Bone marrow (tissue), 2 donors: ENCODE results near the gene PPARD.
"Not testable (repeated sequence)": the region's sequence is repeated elsewhere in the genome, so short reads cannot be mapped to it uniquely, and the experiment has no call there.

Source experiments
- DNase-seq, 2 donors: peaks; one replicate each; lab custom pipeline; 2025; lab: John Stamatoyannopoulos, UW

PPARD gene

GRCh38 chr6:35438378-35439065 is 96.2 kb downstream of the PPARD start:
- DNase-seq: not testable (repeated sequence)

DNA sequence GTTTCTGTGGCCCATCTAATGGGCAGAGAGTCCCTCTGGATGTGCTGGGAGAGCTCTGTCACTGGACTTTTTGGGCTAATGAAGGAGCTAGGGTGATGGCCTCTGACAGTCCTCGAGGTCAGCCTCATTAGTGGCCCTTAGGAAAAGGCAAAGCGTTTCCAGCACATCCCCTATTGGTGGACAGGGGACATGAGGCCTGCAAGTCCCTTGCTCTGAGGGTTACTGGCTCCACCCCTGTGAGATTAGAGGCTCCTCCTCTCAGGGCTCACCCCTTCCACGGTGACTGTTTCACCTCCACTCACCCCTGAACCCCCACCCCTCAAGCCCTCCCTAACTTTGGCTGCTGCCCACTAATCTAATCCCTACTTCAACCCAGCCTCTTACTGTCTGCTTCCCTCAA is 97.0 kb downstream of the PPARD start:
- no peak for DNase-seq

DNA sequence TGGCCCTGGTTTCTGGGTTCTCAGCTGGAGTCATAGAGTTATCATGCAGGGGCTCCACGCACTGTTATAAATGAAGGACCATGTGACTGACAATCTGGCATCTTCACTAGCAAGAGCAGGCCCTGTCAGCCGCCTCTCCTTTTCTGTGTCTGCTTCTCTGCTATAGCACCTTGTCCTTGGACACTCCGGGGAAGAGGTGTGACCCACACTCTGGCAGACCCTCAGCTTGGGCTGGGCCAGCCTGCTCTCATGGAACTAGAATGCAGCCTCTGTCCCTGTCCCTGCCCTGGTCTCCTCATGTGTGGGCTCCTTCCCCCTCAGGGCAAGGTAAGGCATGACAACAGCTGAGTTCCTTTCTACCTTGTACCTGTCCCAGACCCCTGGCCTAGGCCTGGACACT is 98.8 kb downstream of the PPARD start:
- no peak for DNase-seq

DNA sequence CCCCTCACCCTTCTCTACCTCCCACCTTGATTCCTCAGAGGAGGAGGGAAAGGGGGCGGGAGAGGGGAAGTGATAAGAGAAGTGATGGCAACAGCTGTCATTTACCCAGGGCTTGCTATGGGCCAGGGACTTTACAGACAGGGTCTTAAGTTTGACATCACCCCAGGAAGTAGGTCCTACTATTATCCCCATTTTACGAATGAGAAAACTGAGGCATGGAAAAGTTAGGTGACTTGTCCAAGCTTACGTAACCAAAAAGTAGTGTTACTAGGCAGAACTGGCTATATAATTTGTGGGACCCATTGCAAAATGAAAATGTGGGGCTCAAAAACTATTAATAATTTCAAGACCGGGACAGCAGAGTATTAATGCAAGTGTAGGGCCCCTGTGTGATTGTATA is 99.3 kb downstream of the PPARD start:
- DNase-seq: no peak

GRCh38 chr6:35442693-35443092 is 100.3 kb downstream of the PPARD start:
- DNase-seq: no peak

GRCh38 chr6:35443341-35444030 is 101.1 kb downstream of the PPARD start:
- DNase-seq: no peak

DNA sequence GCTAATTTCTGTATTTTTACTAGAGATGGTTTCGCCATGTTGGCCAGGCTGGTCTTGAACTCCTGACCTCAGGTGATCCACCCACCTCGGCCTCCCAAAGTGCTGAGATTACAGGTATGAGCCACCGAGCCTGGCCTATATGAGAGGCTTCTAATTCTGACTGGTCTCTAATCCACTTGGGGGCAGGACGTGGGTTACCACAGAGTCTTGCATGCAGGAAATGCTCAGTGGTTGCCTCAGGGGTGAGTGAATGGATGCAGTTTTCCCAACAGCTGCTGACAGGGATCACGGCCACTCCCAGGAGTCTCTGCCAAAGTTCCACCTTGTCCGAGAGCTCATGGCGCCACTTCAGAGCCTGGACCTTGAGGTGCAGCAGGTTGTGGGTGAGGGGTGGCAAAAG is 103.3 kb downstream of the PPARD start:
- no peak for DNase-seq

GRCh38 chr6:35448191-35448590 is 105.8 kb downstream of the PPARD start:
- DNase-seq: no peak

- DNase-seq: peak in 1 of 2 donors; percentile 70
Measured at GRCh38 chr6:35449287-35449881, 107.0 kb downstream of the PPARD start.

DNA sequence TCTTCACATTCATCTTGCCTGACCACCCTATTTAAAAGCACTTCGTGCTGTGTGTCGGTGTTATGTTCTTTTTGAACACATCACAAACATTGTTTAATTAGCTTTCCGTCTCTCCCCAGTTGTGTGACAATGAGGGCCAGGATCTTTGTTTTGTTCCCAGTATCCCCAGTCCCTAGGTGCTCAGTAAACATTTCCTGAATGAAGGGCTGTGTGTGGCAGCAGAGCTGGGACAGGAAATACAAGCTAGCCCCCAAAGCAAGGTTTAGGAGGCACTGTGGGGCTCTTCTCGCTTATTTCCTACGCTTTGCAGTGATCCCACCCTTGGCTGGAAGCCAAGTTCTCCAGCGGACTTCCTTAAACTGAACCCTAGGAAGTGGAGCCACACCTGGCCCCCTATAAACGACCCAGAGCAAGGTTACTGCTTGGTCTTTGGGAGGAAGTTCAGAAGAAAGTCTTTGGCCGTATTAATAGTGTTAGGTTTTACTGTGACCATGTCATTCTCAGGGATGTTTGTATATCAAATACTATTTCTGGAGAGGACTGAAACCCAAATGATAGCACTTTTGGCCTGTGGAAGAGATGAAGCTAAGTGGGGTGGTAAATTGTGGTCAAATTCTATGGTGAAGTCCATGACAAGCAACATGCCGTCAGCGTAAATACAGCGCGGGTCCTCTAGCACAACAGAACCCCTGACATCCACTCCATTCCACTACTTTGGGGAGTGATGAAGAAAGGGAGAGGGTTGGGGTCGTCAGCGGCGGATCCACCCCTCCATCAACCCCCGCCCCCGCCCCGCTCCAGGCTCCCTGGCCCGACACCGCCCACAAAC is 109.2 kb downstream of the PPARD start:
- peak in 1 of 2 donors; percentile 34 for DNase-seq

DNA sequence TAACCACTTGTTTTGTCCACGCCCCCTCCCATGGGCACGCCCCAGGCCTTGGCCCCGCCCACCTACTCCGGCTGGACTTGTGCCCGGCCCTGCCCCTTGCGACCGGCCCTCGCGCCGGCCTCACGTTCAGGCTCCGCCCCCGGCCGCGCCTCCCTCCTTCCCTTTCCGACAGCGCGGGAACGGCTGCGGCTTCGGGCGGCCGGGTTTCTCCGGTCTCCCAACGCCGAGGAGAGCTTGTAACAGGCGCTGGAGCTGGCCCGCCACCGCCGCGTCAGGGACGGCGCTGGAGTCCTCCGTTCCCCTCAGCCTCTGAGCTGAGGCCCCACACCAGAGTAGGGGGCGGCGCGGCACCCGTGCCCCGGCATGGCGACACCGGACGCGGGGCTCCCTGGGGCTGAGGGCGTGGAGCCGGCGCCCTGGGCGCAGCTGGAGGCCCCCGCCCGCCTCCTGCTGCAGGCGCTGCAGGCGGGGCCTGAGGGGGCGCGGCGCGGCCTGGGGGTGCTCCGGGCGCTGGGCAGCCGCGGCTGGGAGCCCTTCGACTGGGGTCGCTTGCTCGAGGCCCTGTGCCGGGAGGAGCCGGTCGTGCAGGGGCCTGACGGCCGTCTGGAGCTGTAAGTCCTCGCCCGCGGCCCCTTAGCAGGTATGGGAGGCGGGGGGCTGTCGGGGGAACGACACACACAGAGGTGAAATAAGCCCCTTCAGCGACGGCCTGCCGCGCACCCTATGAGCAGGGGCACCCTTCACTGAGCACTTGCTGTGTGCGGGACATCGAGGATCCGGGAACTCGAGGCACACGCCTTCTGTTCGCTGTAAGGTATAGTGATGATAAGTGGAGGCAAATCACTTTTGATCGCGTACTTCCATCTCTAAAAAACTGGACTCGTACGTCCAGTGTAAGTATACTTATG is 110.1 kb downstream of the PPARD start, which contains the start of gene FANCE:
Gene FANCE (plus strand): TSS at position 156 of the 908 bp plus-strand sequence. CDS start 208 bp downstream, at position 364.
- DNase-seq: peak; percentile 44 to 90

DNA sequence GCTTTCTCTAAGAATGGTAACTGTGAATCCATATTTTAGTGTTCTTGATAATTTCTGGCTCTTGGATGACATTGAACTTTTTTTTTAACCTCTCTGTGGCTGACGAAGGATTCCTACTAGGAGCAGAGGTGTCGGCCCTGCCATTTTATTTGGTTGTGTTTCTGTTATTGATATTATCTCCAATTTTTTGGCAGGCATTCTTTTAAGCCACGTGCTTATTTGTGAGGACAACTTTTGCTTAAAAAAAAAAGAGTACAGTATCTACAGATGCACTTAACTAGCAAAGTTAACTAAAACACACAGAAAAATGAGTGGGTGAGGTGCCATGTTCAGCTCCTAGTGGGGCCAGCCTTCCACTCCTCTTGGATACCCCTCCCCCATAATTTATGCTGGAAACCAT is 110.9 kb downstream of the PPARD start:
- DNase-seq: no peak

- DNase-seq: no peak
Measured at GRCh38 chr6:35454391-35455110, 112.2 kb downstream of the PPARD start.

GRCh38 chr6:35457907-35458306 is 115.5 kb downstream of the PPARD start:
- no peak for DNase-seq

DNA sequence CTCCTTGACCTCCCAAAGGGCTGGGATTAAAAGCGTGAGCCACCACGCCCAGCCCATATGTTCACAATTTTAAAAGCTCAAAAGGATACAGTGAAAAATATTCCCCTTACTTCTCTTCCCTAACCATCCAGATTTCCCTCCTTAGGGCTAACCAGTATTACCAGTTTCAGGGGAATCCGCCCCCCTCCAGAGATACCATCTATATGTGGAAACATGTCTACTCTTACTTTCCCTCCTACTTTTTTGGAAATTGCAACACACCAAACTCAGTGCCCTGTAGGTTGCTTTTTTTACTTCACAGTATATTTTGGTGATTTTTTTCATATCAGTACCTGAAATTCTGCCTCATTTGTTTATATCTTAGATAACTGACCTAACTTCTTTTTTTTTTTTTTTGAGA is 118.9 kb downstream of the PPARD start:
- DNase-seq: no peak

- no peak for DNase-seq
Measured at GRCh38 chr6:35463292-35463691, 120.9 kb downstream of the PPARD start.

DNA sequence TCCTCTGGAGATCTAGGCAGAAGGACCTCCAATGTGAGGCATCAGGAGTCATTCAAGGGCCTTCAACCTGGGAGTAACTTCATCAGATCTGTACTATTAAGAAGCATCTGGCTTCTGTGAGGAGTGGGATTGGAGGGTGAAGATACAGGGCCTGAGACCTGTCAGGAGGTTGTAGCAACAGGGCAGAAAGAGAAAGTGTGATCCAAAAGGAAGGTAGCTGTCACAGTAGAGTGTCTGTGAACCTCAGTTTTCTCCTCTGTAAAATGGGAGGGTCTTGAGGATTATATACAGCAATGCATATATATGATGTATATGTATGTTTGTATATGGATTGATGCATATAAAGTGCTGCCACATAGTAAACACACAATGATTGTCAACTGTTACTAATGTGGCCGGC is 123.3 kb downstream of the PPARD start:
- no peak for DNase-seq

- DNase-seq: peak; percentile 86 to 93
Measured at GRCh38 chr6:35468181-35468979, 126.0 kb downstream of the PPARD start, which contains the start of gene RPL10A. Gene RPL10A, plus strand, starts transcription at chr6:35468401. Its CDS starts 34 bp downstream, at chr6:35468435.

DNA sequence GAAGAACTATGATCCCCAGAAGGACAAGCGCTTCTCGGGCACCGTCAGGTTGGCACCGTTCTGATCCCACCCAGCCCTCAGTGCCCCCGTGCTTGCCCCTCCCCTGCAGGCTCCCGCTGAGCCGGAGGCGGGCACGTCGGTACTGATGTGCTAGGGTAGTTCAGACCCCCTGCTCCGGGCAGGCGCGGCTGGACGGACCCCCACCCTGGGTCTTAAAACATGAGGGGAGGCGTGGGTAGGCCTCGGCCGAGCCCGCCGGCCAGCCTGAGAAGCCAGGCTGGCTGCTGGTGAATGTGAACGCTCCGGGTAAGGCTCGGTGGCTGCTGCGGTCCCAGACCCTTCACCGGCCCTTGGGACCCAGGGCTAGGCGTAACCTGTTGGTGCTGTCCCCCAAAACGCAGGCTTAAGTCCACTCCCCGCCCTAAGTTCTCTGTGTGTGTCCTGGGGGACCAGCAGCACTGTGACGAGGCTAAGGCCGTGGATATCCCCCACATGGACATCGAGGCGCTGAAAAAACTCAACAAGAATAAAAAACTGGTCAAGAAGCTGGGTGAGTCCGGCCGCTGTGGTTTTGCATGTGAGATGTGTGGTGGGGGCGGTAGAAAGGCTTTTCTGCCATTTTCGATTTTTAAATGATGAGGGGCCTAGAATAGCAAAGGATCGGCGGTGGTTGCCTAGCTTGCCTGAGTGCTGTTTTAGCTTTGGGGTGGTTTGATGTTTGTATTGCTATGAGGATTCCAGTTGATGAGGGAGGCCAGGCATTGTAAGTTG is 126.8 kb downstream of the PPARD start:
- no peak for DNase-seq
